WI38 (cell line): Measurements from ENCODE around the gene ARF1.

ENCODE experiments used
- H3K4me3 ChIP-seq: 2 replicates; pipeline ENCODE4 v1.5.1; 2011; ENCODE audit warnings: low read depth, mild to moderate bottlenecking, control low read depth, low read length
- TF ChIP-seq, protein P1 (sequence below): IDR thresholded peaks from 2 replicates; pipeline ENCODE4 v1.5.1; 2012; ENCODE audit warnings: low read depth, mild to moderate bottlenecking, control low read depth, low read length

Gene ARF1

GRCh38 chr1:228038387-228039005, 44.0 kb upstream of the ARF1 start:
- TF ChIP-seq, protein P1, sequence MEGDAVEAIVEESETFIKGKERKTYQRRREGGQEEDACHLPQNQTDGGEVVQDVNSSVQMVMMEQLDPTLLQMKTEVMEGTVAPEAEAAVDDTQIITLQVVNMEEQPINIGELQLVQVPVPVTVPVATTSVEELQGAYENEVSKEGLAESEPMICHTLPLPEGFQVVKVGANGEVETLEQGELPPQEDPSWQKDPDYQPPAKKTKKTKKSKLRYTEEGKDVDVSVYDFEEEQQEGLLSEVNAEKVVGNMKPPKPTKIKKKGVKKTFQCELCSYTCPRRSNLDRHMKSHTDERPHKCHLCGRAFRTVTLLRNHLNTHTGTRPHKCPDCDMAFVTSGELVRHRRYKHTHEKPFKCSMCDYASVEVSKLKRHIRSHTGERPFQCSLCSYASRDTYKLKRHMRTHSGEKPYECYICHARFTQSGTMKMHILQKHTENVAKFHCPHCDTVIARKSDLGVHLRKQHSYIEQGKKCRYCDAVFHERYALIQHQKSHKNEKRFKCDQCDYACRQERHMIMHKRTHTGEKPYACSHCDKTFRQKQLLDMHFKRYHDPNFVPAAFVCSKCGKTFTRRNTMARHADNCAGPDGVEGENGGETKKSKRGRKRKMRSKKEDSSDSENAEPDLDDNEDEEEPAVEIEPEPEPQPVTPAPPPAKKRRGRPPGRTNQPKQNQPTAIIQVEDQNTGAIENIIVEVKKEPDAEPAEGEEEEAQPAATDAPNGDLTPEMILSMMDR, result no peak
- no peak overlapping the region for H3K4me3 ChIP-seq

DNA sequence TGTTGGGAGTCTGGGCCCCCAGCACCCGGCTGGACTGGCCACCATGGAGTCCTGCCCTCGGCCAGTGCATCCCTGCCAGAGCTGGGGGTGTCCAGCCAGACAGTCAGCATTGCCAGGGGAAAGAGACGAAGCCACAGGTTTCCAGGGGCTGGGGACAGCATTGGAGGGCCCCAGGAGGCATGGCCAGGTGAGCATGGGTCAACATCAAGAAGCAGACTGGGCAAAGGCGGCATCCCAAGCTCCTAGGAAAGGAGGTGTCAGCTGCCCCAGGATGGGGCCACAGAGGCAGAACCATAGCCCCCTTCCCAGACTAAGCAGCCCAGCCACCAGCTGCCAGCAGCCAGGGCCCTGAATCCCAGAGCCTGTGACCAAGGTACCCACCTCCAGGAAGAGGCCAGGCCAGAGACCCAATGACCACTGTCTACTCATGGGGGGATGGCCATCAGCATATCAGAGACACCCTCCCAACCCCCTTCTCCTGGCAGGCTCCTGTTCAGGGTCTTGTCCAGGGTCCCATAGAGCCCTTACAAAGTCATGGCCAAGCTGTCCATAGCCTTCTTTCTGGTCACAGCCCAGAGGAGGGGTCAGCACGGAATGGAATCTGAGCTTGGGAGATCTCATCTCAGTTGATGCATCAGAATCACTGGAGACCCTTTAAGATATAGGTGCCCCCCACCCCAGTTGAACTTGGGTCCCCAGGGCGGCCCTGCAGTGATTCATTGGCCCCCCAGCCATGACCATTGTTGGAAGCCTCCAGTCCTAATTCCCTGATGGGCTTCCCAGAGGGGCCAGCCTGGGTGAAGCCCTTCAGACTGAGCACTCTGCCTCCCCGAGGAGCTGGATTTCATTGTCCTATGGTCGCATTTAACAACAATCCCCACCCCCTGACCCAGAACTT, 43.3 kb upstream of the ARF1 start:
- TF ChIP-seq, protein P1, result no peak
- no peak overlapping the region for H3K4me3 ChIP-seq

- H3K4me3 ChIP-seq, result no peak overlapping the region
- TF ChIP-seq, protein P1, result no peak
These were observed 42.5 kb upstream of the ARF1 start for GRCh38 chr1:228039986-228040385.

DNA sequence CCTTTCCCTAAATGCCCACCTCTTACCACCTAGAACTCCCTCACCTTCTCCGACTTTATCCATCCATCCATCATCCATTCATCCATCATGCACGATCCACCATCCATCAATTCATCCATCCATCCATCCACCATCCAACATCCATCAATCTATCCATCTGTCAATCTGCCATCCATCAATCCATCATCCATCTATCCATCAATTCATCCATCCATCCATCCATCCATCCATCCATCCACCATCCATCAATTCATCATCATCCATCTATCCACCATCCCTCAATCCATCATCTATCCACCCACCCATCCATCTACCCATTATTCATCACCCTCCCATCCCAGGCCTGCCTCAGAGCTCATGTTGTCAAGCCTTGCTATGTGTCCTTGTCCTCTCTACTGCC, 41.2 kb upstream of the ARF1 start:
- H3K4me3 ChIP-seq, result no peak overlapping the region
- TF ChIP-seq, protein P1, result no peak

GRCh38 chr1:228042508-228042907, 40.0 kb upstream of the ARF1 start:
- H3K4me3 ChIP-seq, result no peak overlapping the region
- TF ChIP-seq, protein P1, result no peak

- TF ChIP-seq, protein P1, result no peak
- no peak overlapping the region for H3K4me3 ChIP-seq
These were observed 39.1 kb upstream of the ARF1 start for GRCh38 chr1:228043281-228043848.

DNA sequence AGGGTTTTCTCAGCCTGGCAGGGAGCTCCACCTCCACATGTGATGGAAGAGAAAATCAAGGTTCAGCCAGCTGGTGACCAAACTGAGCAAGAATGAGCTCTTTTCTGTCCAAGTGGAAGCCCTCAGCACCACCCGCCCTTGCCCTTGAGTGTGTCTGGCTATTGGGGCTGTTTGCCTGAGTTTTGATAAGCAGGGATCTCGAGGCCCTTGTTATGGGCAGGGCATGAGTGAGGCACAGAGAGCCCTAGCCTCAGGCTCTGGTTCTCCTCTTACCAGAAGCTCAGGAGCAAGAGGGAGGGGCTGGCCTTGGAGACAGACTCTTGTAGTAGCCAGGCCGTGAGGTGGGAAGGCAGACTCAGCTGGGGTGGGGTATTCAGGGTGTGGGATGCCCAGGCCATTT, 37.5 kb upstream of the ARF1 start:
- no peak overlapping the region for H3K4me3 ChIP-seq
- TF ChIP-seq, protein P1, result no peak
